ENCODE measurements around the gene HMX1.

Gene HMX1

DNA sequence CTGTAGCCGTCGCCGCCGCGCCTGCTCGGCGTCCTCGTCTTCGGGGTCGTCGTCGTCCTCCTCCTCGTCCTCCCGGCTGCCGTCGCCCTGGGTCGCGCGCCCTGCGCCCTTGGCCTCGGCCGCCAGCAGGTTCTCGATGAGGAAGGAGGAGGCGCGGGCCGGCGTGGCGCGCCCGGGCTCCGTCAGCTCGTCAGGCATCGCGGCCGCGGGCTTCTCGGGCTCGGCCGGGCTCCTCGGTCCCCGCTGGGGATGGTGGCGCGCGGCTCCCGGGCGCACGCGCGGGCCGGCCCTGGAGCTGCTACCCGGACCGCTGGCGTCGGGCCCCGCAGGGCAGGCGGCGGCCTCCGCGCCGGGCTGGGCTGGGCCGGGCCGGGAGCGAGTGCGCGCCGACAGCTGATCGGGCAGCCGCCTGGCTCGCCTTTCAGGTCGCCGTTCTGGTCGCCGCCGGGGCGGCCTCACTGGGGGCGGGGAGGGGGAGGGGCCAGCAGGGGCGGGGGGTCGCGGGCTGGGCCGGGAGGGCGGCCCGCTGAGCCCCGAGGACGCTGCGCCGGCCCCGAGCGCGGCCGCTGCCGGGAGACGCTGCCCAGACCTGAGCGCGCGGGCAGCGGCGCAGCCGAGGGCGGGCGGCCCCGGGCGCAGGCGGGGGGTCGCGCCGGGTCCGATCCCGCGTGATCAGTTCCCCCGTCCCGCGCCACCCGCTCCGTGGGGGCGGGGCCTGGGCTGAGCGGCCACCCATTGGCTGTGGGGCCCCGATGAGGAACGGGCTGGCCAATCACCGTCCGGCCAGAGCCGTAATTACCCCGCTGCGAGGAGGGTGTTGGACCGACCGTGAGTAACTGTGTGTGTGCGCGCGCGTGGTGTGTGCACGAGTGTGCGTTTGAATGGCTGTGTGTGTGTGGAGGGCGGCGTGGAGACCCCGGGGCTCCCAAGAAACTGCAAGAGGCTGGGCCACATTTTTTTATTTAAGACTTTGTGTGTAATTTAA lies at the start of gene HMX1:
TSS of gene HMX1 (minus strand) at position 423 of the 985 bp plus-strand sequence. CDS start at position 198, 225 bp downstream.
- DNase-seq (ENCODE audit: low read depth in 3 of 3, low spot score in 1 of 3): no peak

GRCh38 chr4:8920969-8921368 lies 49.3 kb upstream of the HMX1 start:
- no peak for DNase-seq (ENCODE audit: low read depth in 3 of 3, low spot score in 1 of 3)

GRCh38 chr4:8920289-8920965 lies 48.8 kb upstream of the HMX1 start:
- DNase-seq (ENCODE audit: low read depth in 3 of 3, low spot score in 1 of 3): no peak

DNA sequence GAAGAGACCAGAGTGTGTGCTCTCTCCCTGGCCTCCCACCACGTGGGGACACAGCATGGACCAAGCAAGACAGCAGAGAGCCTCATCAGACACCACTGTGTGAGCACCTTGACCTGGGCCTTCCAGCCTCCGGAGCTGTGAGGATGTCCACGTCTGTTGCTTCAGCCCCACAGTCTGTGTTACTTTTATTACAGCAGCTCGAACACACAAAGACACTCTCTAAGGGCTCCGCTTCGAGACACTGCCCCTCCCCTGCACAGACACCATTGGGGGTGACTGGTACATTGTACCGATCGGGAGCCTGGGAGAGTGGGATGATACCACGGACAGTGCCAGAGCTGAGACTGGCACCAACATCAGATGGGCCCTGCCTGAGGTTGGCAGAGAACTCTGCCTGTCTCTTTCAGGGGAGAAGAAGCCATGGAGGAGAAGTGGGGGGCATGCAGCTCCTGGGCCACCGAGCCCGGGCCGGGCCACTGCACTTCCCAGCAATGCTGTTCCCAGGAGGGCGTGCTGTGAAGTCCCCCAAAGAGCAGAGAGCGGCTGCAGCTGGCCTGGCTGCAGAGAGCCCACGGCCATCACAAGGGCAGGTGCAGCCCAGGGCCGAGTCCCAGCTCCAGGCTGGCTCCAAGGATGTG lies 48.1 kb upstream of the HMX1 start:
- no peak for DNase-seq (ENCODE audit: low read depth in 3 of 3, low spot score in 1 of 3)

DNA sequence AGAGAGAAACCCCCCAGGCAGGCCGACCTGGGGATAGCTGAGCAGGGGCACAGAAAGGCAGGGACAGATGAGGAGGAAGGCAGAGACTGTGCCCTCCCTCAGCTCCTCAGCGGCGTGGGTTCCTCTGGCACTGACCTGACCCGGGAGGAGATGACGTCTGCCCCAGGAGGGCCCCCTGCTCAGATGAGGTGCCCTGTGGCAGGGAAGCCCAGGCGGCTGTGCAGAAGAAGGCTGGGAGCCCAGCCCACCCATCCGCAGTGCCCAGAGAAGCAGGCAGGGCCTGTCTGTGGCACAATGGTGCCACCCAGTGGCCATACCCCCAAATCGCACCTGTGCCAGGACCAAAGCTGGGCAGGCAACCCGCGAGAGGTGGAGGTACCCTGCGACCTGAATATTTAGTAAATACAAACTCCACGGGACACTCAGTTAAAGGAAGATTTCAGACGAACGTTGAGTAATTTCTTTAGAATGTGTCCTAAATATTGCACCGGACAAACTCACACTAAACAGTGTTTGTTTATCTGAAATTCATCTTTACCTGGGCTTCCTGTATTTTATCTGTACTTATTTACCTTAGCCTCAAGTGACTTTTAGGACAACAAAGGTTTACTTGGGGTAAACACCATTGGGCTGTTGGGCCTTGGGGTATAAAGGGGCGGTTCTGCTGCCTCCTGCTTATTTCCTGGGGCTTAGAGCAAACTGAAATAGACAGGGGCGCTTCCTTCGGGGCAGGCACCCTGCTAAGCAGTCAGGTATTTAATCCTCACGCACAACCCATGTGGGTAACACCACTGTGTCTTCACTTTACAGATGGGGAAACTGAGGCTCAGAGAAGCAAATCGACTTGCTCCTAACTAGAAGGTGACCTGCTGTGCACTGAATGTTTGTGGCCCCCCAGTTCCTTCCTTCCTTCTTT lies 46.5 kb upstream of the HMX1 start:
- peak in 2 of 3 donors; percentile 7 to 60 for DNase-seq (ENCODE audit: low read depth in 3 of 3, low spot score in 1 of 3)

DNA sequence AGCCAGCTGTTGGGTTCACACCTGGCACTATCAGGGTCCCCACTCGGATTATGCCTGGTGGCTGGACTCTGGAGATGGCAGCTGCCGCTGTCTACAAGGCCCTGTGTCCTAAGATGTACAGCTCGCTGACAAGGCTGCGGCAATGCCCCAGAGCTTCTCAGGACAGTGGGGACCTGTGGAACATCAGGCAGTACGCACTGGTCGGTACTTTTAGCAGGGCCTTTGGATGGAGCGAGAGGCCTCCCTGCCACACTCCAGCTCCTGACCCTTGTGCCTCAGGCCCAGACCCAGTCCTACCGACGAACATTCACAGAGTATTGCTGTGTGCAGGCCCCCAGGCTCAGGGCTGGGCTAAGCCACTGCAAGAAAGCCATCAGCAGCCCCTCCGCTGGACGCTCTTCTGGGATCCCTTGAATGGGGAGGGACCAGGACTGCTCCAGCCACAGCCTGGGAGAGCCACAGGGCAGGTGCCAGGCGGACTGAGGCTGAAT lies 45.7 kb upstream of the HMX1 start:
- no peak for DNase-seq (ENCODE audit: low read depth in 3 of 3, low spot score in 1 of 3)

DNA sequence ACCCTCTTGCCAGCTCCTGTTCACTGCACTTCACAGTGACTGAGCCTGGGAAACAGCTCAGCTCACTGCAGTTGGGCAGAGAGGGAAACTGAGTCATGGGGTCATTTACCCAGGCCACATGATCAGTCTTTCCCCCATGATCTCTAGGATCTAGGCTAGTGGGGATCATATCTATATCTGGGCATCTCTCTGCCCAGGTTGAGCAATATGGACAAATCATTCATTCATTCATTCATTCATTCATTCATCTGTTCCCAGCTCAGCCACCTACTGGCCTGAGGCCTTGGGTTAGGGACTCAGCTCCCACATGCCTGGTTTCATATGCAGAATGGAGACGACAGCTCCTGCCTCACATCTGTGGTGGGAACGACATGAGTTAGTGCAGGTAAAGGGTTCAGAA lies 45.3 kb upstream of the HMX1 start:
- DNase-seq (ENCODE audit: low read depth in 3 of 3, low spot score in 1 of 3): no peak

DNA sequence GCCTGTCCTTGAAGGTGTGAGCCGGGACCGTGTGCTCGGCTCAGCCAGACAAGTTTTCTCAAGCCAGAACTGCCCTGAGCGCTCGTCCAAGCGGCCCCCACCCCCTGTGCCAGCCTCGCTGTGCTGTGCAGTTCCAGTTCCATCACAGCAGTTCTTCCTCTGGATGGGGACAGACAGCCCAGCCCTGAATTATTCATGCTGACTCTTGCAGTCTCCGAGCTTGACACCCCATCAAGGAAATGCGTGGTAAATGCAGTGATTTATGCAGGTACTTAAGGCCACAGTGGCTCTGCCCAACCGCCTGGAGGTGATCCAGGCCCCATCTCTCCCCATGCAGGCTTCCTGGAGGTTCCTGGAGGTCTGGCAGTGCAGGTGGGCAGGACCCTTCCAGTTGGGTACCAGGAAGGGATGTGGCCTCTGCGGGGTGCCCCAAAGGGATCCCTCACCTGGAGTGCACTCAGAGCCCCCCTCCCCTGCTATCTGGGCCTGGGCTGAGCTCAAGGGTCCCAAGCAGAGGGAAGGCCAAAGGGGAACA lies 44.8 kb upstream of the HMX1 start:
- DNase-seq (ENCODE audit: low read depth in 3 of 3, low spot score in 1 of 3): no peak

GRCh38 chr4:8915201-8916200 lies 43.9 kb upstream of the HMX1 start:
- no peak for DNase-seq (ENCODE audit: low read depth in 3 of 3, low spot score in 1 of 3)

- DNase-seq (ENCODE audit: low read depth in 3 of 3, low spot score in 1 of 3): no peak
Measured at GRCh38 chr4:8914461-8915171, 43.0 kb upstream of the HMX1 start.

GRCh38 chr4:8913858-8914460 lies 42.3 kb upstream of the HMX1 start:
- no peak for DNase-seq (ENCODE audit: low read depth in 3 of 3, low spot score in 1 of 3)

DNA sequence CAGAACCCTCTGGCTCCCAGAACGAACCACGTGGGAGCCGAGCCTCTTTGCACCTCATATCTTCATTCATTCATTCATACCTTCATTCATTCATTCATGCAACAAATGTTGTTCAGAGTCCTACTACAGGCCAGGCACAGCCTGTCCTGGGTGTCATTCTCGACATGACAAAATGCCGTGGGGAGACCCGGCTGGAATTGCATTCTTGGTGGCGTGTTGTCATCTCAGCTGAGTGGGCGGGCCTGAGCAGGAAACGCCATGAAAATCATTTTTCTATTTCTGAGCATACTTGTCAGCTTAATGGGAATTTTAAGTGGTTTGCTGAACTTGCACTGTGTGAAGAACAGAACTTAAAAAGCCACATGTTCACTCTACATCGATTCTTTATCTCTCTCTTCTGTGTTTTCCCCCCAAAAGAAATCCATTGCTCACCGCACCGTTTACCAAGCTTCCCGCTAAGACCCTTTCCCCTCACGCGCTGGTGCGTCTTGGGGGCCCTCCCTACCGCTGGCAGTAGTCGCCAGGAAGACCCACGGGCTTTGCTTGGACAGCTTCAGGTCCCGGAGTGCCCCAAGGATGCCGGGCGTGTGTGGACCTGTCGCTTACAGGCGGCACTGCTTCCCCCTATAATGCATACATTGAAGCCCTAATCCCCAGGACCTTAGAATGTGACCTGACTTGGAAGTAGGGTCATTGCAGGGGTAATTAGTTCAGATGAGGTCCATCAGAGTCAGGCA lies 41.6 kb upstream of the HMX1 start:
- no peak for DNase-seq (ENCODE audit: low read depth in 3 of 3, low spot score in 1 of 3)

- DNase-seq (ENCODE audit: low read depth in 3 of 3, low spot score in 1 of 3): no peak
Measured at GRCh38 chr4:8912506-8912905, 40.9 kb upstream of the HMX1 start.

DNA sequence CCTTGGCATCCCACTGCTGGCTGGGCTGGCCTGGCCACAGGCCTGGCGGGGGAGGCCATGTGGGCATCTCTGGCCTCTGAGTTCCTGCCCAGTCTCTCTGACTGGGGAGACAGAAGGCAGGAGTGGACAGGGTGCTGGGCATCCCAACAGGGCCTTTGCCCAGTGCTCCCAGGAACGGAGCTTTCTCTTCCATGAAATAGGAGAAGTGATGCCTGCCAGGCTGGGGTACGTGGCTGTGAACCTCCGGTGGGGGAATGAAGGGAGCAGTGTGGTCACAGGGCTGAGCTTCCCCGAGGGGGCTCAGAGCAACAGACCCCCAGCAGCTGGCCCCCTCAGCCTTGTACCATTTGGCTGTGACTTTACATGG lies 40.4 kb upstream of the HMX1 start:
- no peak for DNase-seq (ENCODE audit: low read depth in 3 of 3, low spot score in 1 of 3)

DNA sequence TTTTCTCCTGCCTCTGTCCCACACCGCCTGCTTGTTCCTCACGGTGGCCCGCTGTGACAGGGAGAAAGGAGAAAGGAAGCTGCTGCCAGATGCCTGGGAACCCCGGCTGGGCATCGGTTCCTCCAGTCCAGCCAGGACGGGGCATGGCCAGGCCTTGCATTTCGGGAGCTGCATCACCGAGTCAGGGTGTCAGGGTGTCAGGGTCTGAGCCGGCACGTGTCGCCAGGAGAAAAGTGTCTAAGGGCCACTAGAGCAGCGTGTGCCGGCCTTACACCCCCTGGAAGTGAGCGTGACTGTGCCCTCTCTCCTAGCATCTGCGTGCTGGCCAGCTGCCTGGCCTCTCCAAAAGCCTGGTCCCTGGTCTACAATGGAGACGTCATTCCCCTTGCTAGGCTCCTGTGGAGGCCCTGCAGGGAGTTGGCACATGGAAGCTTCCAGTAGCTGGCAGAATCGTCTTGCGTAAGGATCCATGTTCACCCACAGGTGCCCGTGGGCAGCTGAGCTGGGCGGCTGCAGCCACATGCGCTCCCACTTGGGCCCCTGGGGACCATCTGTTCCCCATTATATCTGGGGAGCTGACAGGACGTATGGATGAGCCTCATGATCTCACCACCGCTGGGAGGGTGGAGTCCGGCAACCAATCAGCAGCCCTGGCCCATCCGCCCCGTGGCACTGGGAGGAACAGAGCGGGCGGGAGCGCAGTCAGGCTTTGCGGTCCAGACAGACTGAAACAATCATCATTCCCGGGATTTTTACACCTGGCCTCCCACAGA lies 39.9 kb upstream of the HMX1 start:
- DNase-seq (ENCODE audit: low read depth in 3 of 3, low spot score in 1 of 3): no peak

GRCh38 chr4:8910822-8911315 lies 39.2 kb upstream of the HMX1 start:
- DNase-seq (ENCODE audit: low read depth in 3 of 3, low spot score in 1 of 3): no peak

All from stimulated activated CD4-positive, alpha-beta T cell treated with anti-CD3 and anti-CD28 coated beads, TNF-alpha, amount 100 ng/mL, for 1 hour (primary cell).